ENCODE measurements around the gene RDH8.

DNA sequence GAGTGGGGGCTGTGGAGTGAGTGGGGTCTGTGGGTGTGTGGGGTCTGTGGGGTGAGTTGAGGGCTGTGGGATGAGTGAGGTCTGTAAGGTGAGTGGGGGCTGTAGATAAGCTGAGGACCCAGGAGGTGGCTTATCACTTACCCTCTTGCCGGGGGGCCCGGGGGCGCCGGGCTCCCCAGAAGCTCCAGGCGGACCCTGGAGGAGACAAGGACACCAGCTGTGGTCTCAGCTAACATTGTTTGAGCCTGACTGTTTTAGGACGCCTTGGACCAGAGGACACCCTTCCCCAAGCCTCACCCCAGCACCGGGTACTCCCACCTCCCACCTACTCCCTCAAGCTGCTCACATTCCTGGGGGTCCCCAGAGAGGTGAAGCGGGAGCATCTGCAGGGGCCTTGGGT, 42.8 kb upstream of the RDH8 start:
- TF ChIP-seq, protein P1, sequence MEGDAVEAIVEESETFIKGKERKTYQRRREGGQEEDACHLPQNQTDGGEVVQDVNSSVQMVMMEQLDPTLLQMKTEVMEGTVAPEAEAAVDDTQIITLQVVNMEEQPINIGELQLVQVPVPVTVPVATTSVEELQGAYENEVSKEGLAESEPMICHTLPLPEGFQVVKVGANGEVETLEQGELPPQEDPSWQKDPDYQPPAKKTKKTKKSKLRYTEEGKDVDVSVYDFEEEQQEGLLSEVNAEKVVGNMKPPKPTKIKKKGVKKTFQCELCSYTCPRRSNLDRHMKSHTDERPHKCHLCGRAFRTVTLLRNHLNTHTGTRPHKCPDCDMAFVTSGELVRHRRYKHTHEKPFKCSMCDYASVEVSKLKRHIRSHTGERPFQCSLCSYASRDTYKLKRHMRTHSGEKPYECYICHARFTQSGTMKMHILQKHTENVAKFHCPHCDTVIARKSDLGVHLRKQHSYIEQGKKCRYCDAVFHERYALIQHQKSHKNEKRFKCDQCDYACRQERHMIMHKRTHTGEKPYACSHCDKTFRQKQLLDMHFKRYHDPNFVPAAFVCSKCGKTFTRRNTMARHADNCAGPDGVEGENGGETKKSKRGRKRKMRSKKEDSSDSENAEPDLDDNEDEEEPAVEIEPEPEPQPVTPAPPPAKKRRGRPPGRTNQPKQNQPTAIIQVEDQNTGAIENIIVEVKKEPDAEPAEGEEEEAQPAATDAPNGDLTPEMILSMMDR (conservative IDR thresholded peaks at IDR 0.05 in 1 of 2, IDR thresholded peaks at IDR 0.05 in 1 of 2; ENCODE audit: low read depth in 1 of 2, low read length in 2 of 2) = no peak
- TF ChIP-seq EZH2 (IDR thresholded peaks at IDR 0.05; ENCODE audit: low read length, missing control alignments) = no peak

Data from fibroblast of lung (primary cell).